ENCODE data around the gene RPS18. TPM values are rescaled to one million over a fixed set of nuclear protein-coding genes. Genes with fewer than 3 reads are reported as not detected.

The RPS18 gene
- total and polyA plus RNA-seq, 10 of the 15 experiments (the other 5 are each of a cell fraction or from before 2014, with no cell fraction given) = 4,228 to 20,828 (median 7,406) TPM

DNA sequence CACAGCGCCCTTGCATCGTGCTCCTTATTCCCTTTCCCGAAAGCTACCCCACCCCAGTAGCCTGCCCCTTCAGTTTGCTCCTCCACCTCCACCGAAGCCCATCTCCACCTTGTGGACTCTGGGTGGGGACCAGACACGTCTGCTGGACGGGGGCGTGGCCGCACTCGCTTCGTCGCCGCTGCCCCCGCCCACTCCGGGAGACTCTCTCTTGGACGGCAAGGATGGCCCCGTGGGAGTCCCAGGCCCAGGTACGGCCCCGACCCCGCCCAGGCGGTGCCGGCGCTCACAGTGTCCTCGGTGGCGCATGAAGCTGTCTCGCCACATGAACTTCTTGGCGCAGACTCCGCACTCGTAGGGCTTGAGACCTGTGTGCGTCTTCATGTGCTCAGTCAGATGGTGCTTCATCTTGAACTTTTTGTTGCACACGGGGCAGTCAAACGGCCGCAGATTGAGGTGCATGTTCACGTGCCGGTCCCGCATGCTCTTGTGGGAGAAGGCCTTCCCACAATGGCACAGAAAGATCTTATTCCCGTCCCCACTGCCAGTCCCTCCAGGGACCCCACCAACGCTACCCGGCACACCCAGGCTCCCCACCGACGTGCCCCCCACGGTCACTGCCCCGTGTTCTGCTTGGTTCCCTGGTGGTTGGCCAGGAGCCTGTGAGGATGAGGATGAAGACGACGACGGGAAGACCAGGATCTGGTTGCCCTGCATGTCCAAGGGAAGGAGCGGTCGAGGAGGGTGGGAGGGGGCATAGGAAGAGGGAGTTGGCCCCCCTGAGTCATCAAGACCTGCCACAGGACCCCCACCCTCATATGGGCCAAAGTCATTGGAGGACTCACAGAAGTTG, 43.3 kb downstream of the RPS18 start:
- intact Hi-C loops (cut with micrococcal nuclease; ENCODE audit: unreplicated experiment) (loop anchor here (1.0 to 5.0 kb wide), 3 partner anchors 16 to 102 kb away; partner anchors contain the start of genes B3GALT4 and CUTA), in situ Hi-C loops (cut with MboI) (no loop called here)
- no peak for FAIRE-seq
- TF ChIP-seq HDAC2 (IDR thresholded peaks at IDR 0.05) (no peak), ZNF274 (IDR thresholded peaks at IDR 0.05; ENCODE audit: insufficient read depth, insufficient read length) (no peak), EGR1 (IDR thresholded peaks at IDR 0.05; ENCODE audit: borderline replicate concordance in 1 of 2, low read depth in 2 of 2, low read length in 2 of 2) (0 out of 3 replicates have a peak, but pooled peaks of 1 of the 2 experiments have one; percentile 24), HDGF (IDR thresholded peaks at IDR 0.05) (0 out of 2 replicates have a peak, but pooled peaks have one; percentile 17), TCF12 (IDR thresholded peaks at IDR 0.05; ENCODE audit: low read depth, low read length) (no peak), BHLHE40 (IDR thresholded peaks at IDR 0.05; ENCODE audit: borderline replicate concordance in 1 of 2, low read depth in 2 of 2, low read length in 1 of 2) (peak; percentile 32 to 73; a peak in 2 of 4 replicates)
- H3K9ac ChIP-seq (ENCODE audit: control insufficient read depth, insufficient read depth, low read length) = peak overlapping the region; percentile 24; the same call in 1 of the 2 replicates
- peak overlapping the region; percentile 96 for H3K27ac ChIP-seq (ENCODE audit: control insufficient read depth, insufficient read depth)
- peaks cover 5 to 8% of the 10 kb centered on the region in 2 experiments; a peak in 3 of 4 replicates for H3K36me3 ChIP-seq (ENCODE audit: control insufficient read depth in 2 of 2, insufficient read depth in 2 of 2, low read length in 1 of 2)
- no peak for DNase-seq (ENCODE audit: low read depth, low spot score)
- H3K4me2 ChIP-seq (ENCODE audit: control insufficient read depth, insufficient read depth) = peak overlapping the region; percentile 67
- peak overlapping the region; percentile 99 for H3K4me3 ChIP-seq
- BruUV-seq (replicated peaks) = no TSS peak
- 59% methylated on average over 45 of the region's 47 CpGs for WGBS (ENCODE audit: insufficient coverage, insufficient replicate concordance, low lambda C conversion rate, missing lambda C conversion rate)
- ATAC-seq = peak; percentile 20
- H3K27me3 ChIP-seq (replicated peaks in 1 of 2; ENCODE audit: control insufficient read depth in 2 of 2, insufficient read depth in 2 of 2, low read length in 1 of 2) = no peaks in the 10 kb centered on the region
- SMC1A ChIA-PET (ENCODE audit: uncharacterized antibody, unreplicated experiment) = interaction anchor here (1.0 to 1.2 kb wide), 2 partner anchors 8 to 76 kb away, joined by 3 to 4 read pairs; no protein-coding TSS in a partner anchor
- RAD21 ChIA-PET (ENCODE audit: unreplicated experiment) = no interaction called here
- H4K20me1 ChIP-seq (ENCODE audit: control insufficient read depth, insufficient read depth) = no peaks in the 10 kb centered on the region
- CTCF ChIA-PET = interaction anchor here (0.5 to 0.8 kb wide), 2 partner anchors 22 to 29 kb away, joined by 3 read pairs; no protein-coding TSS in a partner anchor
- H3K9me3 ChIP-seq (replicated peaks; ENCODE audit: control insufficient read depth, insufficient read depth, low read length) = no peaks in the 10 kb centered on the region
- peaks cover 55% of the 10 kb centered on the region for H3K79me2 ChIP-seq (ENCODE audit: control insufficient read depth, insufficient read depth, low read length)
- peak overlapping the region; percentile 34 for H2AFZ ChIP-seq (ENCODE audit: control insufficient read depth, low read depth, low read length)
- H3K4me1 ChIP-seq (ENCODE audit: control insufficient read depth, insufficient read depth, low read length) = peaks cover 25% of the 10 kb centered on the region
- POLR2A ChIA-PET = no interaction called here
